Omental fat pad (tissue), 4 donors: ENCODE measurements around the gene DLX1. TPM values are rescaled to one million over a fixed set of nuclear protein-coding genes. Genes with fewer than 3 reads are reported as not detected.

Experiments used
- ATAC-seq: fragments of 150-250 bp; one replicate; pipeline ENCODE4 v1.9.1; 2016; ENCODE audit warnings: mild to moderate bottlenecking, moderate library complexity; ENCODE audit not compliant: low FRiP score
- DNase-seq: peaks from one replicate; pipeline ENCODE4 v3.0.0-alpha.2; 2019; ENCODE audit warnings: low spot score
- CTCF ChIP-seq, 3 donors: fragments of 450-650 bp; IDR thresholded peaks; one replicate each; pipeline ENCODE4 v1.5.1; 2016 to 2017; ENCODE audit warnings: antibody characterized with exemption in 3 of 3, mild to moderate bottlenecking in 3 of 3, moderate library complexity in 2 of 3
- total RNA-seq, 4 donors: library from RNA; depleted of rRNA; stranded (reverse); fragments of >200 nt; gene quantifications; one replicate each; pipeline ENCODE4 v1.1.0, GENCODE V29; 2016

Gene DLX1
- total RNA-seq, 4 donors from 2014 or later, result 0.09 TPM; not detected in 3

GRCh38 chr2:172114579-172114978 is 29.3 kb downstream of the DLX1 start:
- ATAC-seq, result no peak
- no peak for DNase-seq
- no peak for TF ChIP-seq CTCF (IDR thresholded peaks at IDR 0.05)

- DNase-seq (no peak), ATAC-seq (no peak)
- TF ChIP-seq CTCF (IDR thresholded peaks at IDR 0.05), result no peak
Observed at GRCh38 chr2:172116107-172116506, 30.8 kb downstream of the DLX1 start.

DNA sequence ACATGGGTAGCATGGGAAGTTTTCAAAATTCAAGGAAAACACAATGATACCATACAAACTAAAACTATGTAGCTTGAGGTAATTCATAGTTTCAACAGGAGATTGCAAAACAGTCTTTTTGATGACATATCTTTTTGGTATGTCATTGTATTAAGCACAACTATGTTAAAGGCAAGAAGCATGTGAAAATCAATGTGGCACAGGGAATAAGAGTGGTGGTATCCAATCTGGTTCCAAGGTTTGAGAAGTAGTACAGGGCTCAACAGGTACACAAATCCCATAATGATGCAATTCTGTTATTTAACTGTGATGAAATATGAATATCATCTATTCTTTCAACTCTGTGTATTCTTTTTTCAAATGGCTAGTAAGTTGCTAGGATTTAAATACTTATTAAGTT is 33.8 kb downstream of the DLX1 start:
- ATAC-seq (no peak), DNase-seq (no peak)
- no peak for TF ChIP-seq CTCF (IDR thresholded peaks at IDR 0.05)

- no peak for TF ChIP-seq CTCF (IDR thresholded peaks at IDR 0.05)
- ATAC-seq (no peak), DNase-seq (no peak)
Observed at GRCh38 chr2:172120118-172120517, 34.8 kb downstream of the DLX1 start.

GRCh38 chr2:172128484-172128883 is 43.2 kb downstream of the DLX1 start:
- no peak for DNase-seq
- no peak for TF ChIP-seq CTCF (IDR thresholded peaks at IDR 0.05)
- ATAC-seq, result no peak

- DNase-seq (no peak), ATAC-seq (no peak)
- no peak for TF ChIP-seq CTCF (IDR thresholded peaks at IDR 0.05)
Observed at GRCh38 chr2:172129404-172129803, 44.1 kb downstream of the DLX1 start.

DNA sequence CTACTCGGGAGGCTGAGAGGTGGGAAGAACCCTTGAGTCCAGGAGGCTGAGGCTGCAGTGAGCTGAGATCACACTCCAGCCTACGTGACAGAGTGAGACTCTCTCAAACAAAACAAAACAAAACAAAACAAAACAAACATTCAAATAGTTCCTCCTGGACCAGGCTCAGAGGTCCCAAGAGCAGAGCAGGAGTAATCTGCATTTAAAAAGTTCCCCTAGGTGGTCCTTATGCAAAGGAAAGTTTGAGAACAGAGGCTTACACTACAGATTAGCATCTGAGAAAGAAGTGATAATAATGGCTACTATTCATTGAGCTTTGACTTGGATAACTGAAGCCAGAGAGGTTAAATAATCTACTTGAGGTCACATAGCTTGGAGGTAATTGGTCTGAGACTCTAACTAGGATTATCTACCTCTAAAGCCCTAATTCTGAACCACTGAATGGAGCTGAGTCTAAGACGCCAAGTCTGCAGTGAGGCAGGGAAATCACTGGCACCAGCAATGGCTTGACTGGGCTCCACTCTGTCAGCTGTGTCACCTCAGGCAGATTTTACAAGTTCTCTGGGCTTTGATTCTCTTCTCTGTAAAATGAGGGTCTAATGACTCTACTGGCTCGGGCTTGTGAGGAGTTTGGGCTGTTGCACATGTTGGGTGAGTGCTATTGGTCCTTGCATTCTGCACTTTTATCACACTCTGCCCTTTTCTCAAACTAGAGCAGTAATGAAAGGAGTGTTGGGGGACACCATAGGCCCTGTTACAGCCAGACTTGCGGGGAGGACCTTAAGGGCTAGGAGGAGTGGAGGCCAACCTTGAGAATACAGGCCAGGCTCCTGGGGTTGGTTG is 46.6 kb downstream of the DLX1 start:
- ATAC-seq, result no peak
- DNase-seq, result no peak
- no peak for TF ChIP-seq CTCF (IDR thresholded peaks at IDR 0.05)
